H1 (cell line): ENCODE results near the gene KCNA4. TPM values are rescaled to one million over a fixed set of nuclear protein-coding genes. Genes with fewer than 3 reads are reported as not detected.

Experiments
- CTCF ChIA-PET: fragments of 300-600 bp; sonication (Branson Sonifier 250); formaldehyde crosslinking; loops from one replicate; lab custom pipeline; 2021; ENCODE audit not compliant: partially characterized antibody; lab: Charles Lee
- POLR2A ChIA-PET: fragments of 300-600 bp; sonication (Branson Sonifier 250); formaldehyde crosslinking; loops from one replicate; lab custom pipeline; 2021; ENCODE audit warnings: inconsistent platforms; ENCODE audit not compliant: partially characterized antibody; lab: Charles Lee
- DNase-seq, 2 experiments: peaks; one replicate each; pipeline versions ENCODE4 v3.0.0 to v3.0.0-alpha.2; 2010 to 2022; ENCODE audit warnings: low spot score in 2 of 2, low read depth in 1 of 2, mixed read lengths in 1 of 2
- FAIRE-seq: peaks from 2 replicates; lab custom pipeline; 2011; peaks lifted over from hg19 to GRCh38; lab: Jason Lieb, UNC
- H2AFZ ChIP-seq: 2 replicates; pipeline ENCODE4 v1.8.1; 2012; ENCODE audit warnings: low read length, inconsistent platforms
- H2AK5ac ChIP-seq: 2 replicates; pipeline ENCODE4 v1.6.1; 2013; ENCODE audit warnings: low read depth, low read length
- H2BK120ac ChIP-seq: replicated peaks from 2 replicates; pipeline ENCODE3; 2013; ENCODE audit warnings: low read depth, low read length, inconsistent platforms
- H2BK12ac ChIP-seq: 2 replicates; pipeline ENCODE4 v1.6.1; 2013; ENCODE audit warnings: low read depth, low read length
- H2BK15ac ChIP-seq: 2 replicates; pipeline ENCODE4 v1.6.1; 2013; ENCODE audit warnings: low read length
- H2BK20ac ChIP-seq: 2 replicates; pipeline ENCODE4 v1.6.1; 2013; ENCODE audit warnings: low read length
- H2BK5ac ChIP-seq: 2 replicates; pipeline ENCODE4 v1.6.1; 2013; ENCODE audit warnings: low read depth, low read length
- H3K14ac ChIP-seq: 2 replicates; pipeline ENCODE4 v1.6.1; 2013; ENCODE audit warnings: inconsistent platforms; ENCODE audit not compliant: insufficient read length
- H3K18ac ChIP-seq: 2 replicates; pipeline ENCODE4 v1.6.1; 2013; ENCODE audit warnings: low read length; ENCODE audit errors: extremely low read depth
- H3K23ac ChIP-seq: 2 replicates; pipeline ENCODE4 v1.6.1; 2013; ENCODE audit warnings: inconsistent platforms; ENCODE audit not compliant: insufficient read length
- H3K23me2 ChIP-seq: 2 replicates; pipeline ENCODE4 v1.6.1; 2013; ENCODE audit warnings: low read depth, low read length
- H3K27ac ChIP-seq: 2 replicates; pipeline ENCODE4 v1.6.1; 2011; ENCODE audit warnings: low read depth, low read length, inconsistent platforms
- H3K27me3 ChIP-seq, 4 experiments: replicated peaks in 1 of 4; 1 replicate in 1 of 4; 2 replicates in 3 of 4; pipeline versions ENCODE4 v1.6.1 to v1.8.1; 2011 to 2013; ENCODE audit warnings: low read length in 3 of 4, mild to moderate bottlenecking in 3 of 4, inconsistent platforms in 2 of 4, mixed read lengths in 2 of 4, moderate library complexity in 1 of 4; ENCODE audit not compliant: control insufficient read depth in 3 of 4, insufficient read depth in 3 of 4; ENCODE audit errors: extremely low read depth in 1 of 4
- H3K36me3 ChIP-seq, 4 experiments: 2 replicates each; pipeline versions ENCODE4 v1.6.1 to v1.8.1; 2011 to 2013; ENCODE audit warnings: mild to moderate bottlenecking in 4 of 4, low read length in 3 of 4, moderate library complexity in 2 of 4, control low read depth in 1 of 4, inconsistent platforms in 1 of 4; ENCODE audit not compliant: insufficient read depth in 4 of 4, control insufficient read depth in 2 of 4
- H3K4ac ChIP-seq: replicated peaks from 2 replicates; pipeline ENCODE3; 2013; ENCODE audit warnings: low read length, low read depth, mixed read lengths, inconsistent platforms; ENCODE audit not compliant: insufficient read length
- H3K4me1 ChIP-seq, 4 experiments: replicated peaks in 1 of 4; 1 replicate in 1 of 4; 2 replicates in 3 of 4; pipeline versions ENCODE4 v1.6.1 to v1.8.1; 2011 to 2013; ENCODE audit warnings: low read length in 3 of 4, inconsistent platforms in 2 of 4, mixed read lengths in 1 of 4; ENCODE audit not compliant: insufficient read depth in 4 of 4, control insufficient read depth in 3 of 4
- H3K4me2 ChIP-seq, 2 experiments: 2 replicates each; pipeline versions ENCODE4 v1.6.1 to v1.8.1; 2011 to 2013; ENCODE audit warnings: low read depth in 2 of 2, low read length in 2 of 2, control low read depth in 1 of 2, inconsistent platforms in 1 of 2, mild to moderate bottlenecking in 1 of 2; ENCODE audit not compliant: insufficient read depth in 1 of 2
- H3K4me3 ChIP-seq, 4 experiments: fragments of 200-600, 300-600 bp in 1 of 4; sonication (generic), shearing (Covaris generic), sonication (Bioruptor Twin) in 1 of 4; 2 replicates each; pipeline versions ENCODE4 v1.5.1 to v1.8.1; 2011 to 2016; ENCODE audit warnings: low read length in 4 of 4, low read depth in 3 of 4, control low read depth in 2 of 4, inconsistent platforms in 2 of 4, mild to moderate bottlenecking in 2 of 4, mixed read lengths in 1 of 4, moderate library complexity in 1 of 4; ENCODE audit not compliant: insufficient read depth in 2 of 4; ENCODE audit errors: extremely low read depth in 1 of 4
- H3K56ac ChIP-seq: replicated peaks from 2 replicates; pipeline ENCODE3; 2013; ENCODE audit warnings: low read depth, mild to moderate bottlenecking, mixed read lengths, low read length, inconsistent platforms; ENCODE audit not compliant: insufficient read length
- H3K79me1 ChIP-seq: 2 replicates; pipeline ENCODE4 v1.6.1; 2013; ENCODE audit warnings: low read depth, low read length, control low read depth
- H3K79me2 ChIP-seq, 2 experiments: 2 replicates each; pipeline versions ENCODE4 v1.6.1 to v1.8.1; 2012 to 2013; ENCODE audit warnings: low read length in 2 of 2, mild to moderate bottlenecking in 2 of 2, inconsistent platforms in 1 of 2; ENCODE audit not compliant: insufficient read depth in 2 of 2, control insufficient read depth in 1 of 2
- H3K9ac ChIP-seq, 4 experiments: replicated peaks in 1 of 4; 1 replicate in 1 of 4; 2 replicates in 3 of 4; pipeline versions ENCODE4 v1.6.1 to v1.8.1; 2011 to 2013; ENCODE audit warnings: low read depth in 3 of 4, low read length in 3 of 4, control low read depth in 2 of 4, mild to moderate bottlenecking in 2 of 4, moderate library complexity in 2 of 4, inconsistent platforms in 1 of 4; ENCODE audit errors: extremely low read depth in 1 of 4
- H3K9me3 ChIP-seq, 2 experiments: 2 replicates each; pipeline versions ENCODE4 v1.6.1 to v1.8.1; 2012 to 2013; ENCODE audit warnings: mild to moderate bottlenecking in 2 of 2, moderate library complexity in 2 of 2, control low read depth in 1 of 2, inconsistent platforms in 1 of 2, low read depth in 1 of 2, low read length in 1 of 2, mixed read lengths in 1 of 2; ENCODE audit not compliant: insufficient read depth in 2 of 2
- H4K20me1 ChIP-seq, 2 experiments: replicated peaks in 1 of 2; 2 replicates each; pipeline versions ENCODE3 to v1.8.1; 2011 to 2013; ENCODE audit warnings: inconsistent platforms in 2 of 2, low read length in 2 of 2, mild to moderate bottlenecking in 1 of 2; ENCODE audit not compliant: insufficient read depth in 2 of 2, control insufficient read depth in 1 of 2
- H4K5ac ChIP-seq: 2 replicates; pipeline ENCODE4 v1.6.1; 2013; ENCODE audit warnings: low read length, low read depth, mixed read lengths, inconsistent platforms; ENCODE audit not compliant: insufficient read length
- H4K8ac ChIP-seq: 2 replicates; pipeline ENCODE4 v1.8.0; 2013; ENCODE audit warnings: mild to moderate bottlenecking, moderate library complexity, low read length, inconsistent platforms; ENCODE audit not compliant: insufficient read depth; ENCODE audit errors: extremely low read depth
- H4K91ac ChIP-seq: replicated peaks from 2 replicates; pipeline ENCODE3; 2013; ENCODE audit warnings: low read length, mixed read lengths, inconsistent platforms; ENCODE audit not compliant: insufficient read length
- CTBP2 ChIP-seq: IDR thresholded peaks from 2 replicates; pipeline ENCODE4 v1.7.0; 2011; ENCODE audit warnings: borderline replicate concordance, mild to moderate bottlenecking, moderate library complexity, mixed read lengths, low read length; ENCODE audit not compliant: insufficient read depth, insufficient read length
- EP300 ChIP-seq, 2 experiments: IDR thresholded peaks; 1 replicate in 1 of 2; 2 replicates in 1 of 2; pipeline ENCODE4 v1.6.1; 2011 to 2012; ENCODE audit warnings: low read depth in 2 of 2, low read length in 2 of 2, mild to moderate bottlenecking in 2 of 2, borderline replicate concordance in 1 of 2, inconsistent platforms in 1 of 2, moderate library complexity in 1 of 2
- EZH2 ChIP-seq: fragments of 200-600 bp; sonication (generic); IDR thresholded peaks from 2 replicates; pipeline ENCODE4 v1.7.1; 2012; ENCODE audit warnings: low read depth, mild to moderate bottlenecking, moderate library complexity, low read length, inconsistent platforms; ENCODE audit not compliant: severe bottlenecking
- FOSL1 ChIP-seq: IDR thresholded peaks from 2 replicates; pipeline ENCODE4 v1.6.1; 2011; ENCODE audit warnings: mild to moderate bottlenecking, low read depth, low read length, moderate library complexity; ENCODE audit not compliant: insufficient read depth
- GTF2F1 ChIP-seq: IDR thresholded peaks from 2 replicates; pipeline ENCODE4 v1.6.1; 2012; ENCODE audit warnings: low read depth, low read length, improper control_type of control experiment, borderline replicate concordance
- KDM1A ChIP-seq: fragments of 200-600, 300-600 bp; sonication (generic); IDR thresholded peaks from 2 replicates; pipeline ENCODE4 v1.7.1; 2016; ENCODE audit warnings: mild to moderate bottlenecking, low read length, borderline replicate concordance
- KDM4A ChIP-seq: IDR thresholded peaks from one replicate; pipeline ENCODE4 v1.7.1; 2012; ENCODE audit warnings: low read depth, mild to moderate bottlenecking, moderate library complexity, low read length, inconsistent platforms; ENCODE audit not compliant: severe bottlenecking
- MAFK ChIP-seq: IDR thresholded peaks from 2 replicates; pipeline ENCODE4 v1.6.1; 2012; ENCODE audit warnings: low read depth, mild to moderate bottlenecking, improper control_type of control experiment, low read length
- NRF1 ChIP-seq: IDR thresholded peaks from 2 replicates; pipeline ENCODE4 v1.6.1; 2011; ENCODE audit warnings: mild to moderate bottlenecking, low read depth, low read length, improper control_type of control experiment
- POLR2AphosphoS5 ChIP-seq: IDR thresholded peaks from 2 replicates; pipeline ENCODE4 v1.6.1; 2011; ENCODE audit warnings: low read depth, low read length
- POU5F1 ChIP-seq: IDR thresholded peaks from 2 replicates; pipeline ENCODE4 v1.6.1; 2011; ENCODE audit warnings: low read depth, mild to moderate bottlenecking, low read length, moderate library complexity
- RFX5 ChIP-seq: IDR thresholded peaks from 2 replicates; pipeline ENCODE4 v1.6.1; 2011; ENCODE audit warnings: low read depth, low read length, improper control_type of control experiment, borderline replicate concordance
- SIX5 ChIP-seq: IDR thresholded peaks from 2 replicates; pipeline ENCODE4 v1.6.1; 2011; ENCODE audit warnings: mild to moderate bottlenecking, low read depth, low read length
- TEAD4 ChIP-seq: IDR thresholded peaks from 2 replicates; pipeline ENCODE4 v1.6.1; 2012; ENCODE audit warnings: low read depth, low read length, inconsistent platforms, mixed read lengths
- WGBS, 2 experiments: shearing (Covaris generic) in 1 of 2; methylation state at CpG; one replicate each; pipeline versions ENCODE4 v1.1.6 to v1.1.7; 2013 to 2015; ENCODE audit warnings: low lambda C conversion rate in 2 of 2, mixed read lengths in 2 of 2, inconsistent platforms in 1 of 2, low coverage in 1 of 2, missing lambda C conversion rate in 1 of 2; ENCODE audit not compliant: insufficient replicate concordance in 2 of 2, insufficient coverage in 1 of 2, insufficient read length in 1 of 2; ENCODE audit errors: extremely low coverage in 1 of 2, missing lambda C conversion rate in 1 of 2; 5-methylcytosine and 5-hydroxymethylcytosine counted together
- polyA plus RNA-seq, 7 experiments: library from polyadenylated mRNA; depleted of rRNA in 3 of 7; stranded (reverse) in 5 of 7; unstranded in 2 of 7; fragments of >200 nt in 5 of 7; fragments of 200-250 nt in 2 of 7; gene quantifications; 1 replicate in 5 of 7; 2 replicates in 1 of 7; 4 replicates in 1 of 7; pipeline versions ENCODE4 v1.2.1 to v1.2.3, GENCODE V29; 2011 to 2013; ENCODE audit warnings: missing spikeins in 2 of 7, mixed read lengths in 2 of 7
- total RNA-seq: library from RNA; stranded (reverse); fragmentation: NEBNext Ultra II Directional; extraction: Animal tissue kit (Norgen Biotek cat#: 25700); gene quantifications from 2 replicates; pipeline ENCODE4 v1.2.1, GENCODE V29; 2021

KCNA4 gene
- total and polyA plus RNA-seq, 2 of the 8 experiments (the other 6 are each of a cell fraction or from before 2014, with no cell fraction given), result not detected

- Histone ChIP-seq H3K79me2 (no peaks in the 10 kb centered on the region), H2AK5ac (no peak overlapping the region), H3K23me2 (no peaks in the 10 kb centered on the region; the same call in 1 of the 2 replicates), H3K9me3 (no peaks in the 10 kb centered on the region), H2BK15ac (no peak overlapping the region), H2BK5ac (no peak overlapping the region), H3K4me1 (peaks cover 0 to 6% (median 3%) of the 10 kb centered on the region in 4 experiments; a peak in 4 of 7 replicates), H4K20me1 (peaks cover 2 to 5% of the 10 kb centered on the region in 2 experiments), H4K5ac (no peak overlapping the region), H3K27ac (no peak overlapping the region), H3K18ac (no peak overlapping the region), H3K4me3 (no peak overlapping the region), H3K14ac (no peak overlapping the region), H4K8ac (no peak overlapping the region), H2BK120ac (no peak overlapping the region), H2BK12ac (no peak overlapping the region), H4K91ac (no peak overlapping the region), H2AFZ (no peak overlapping the region), H3K9ac (no peak overlapping the region), H3K4ac (no peak overlapping the region), H3K79me1 (no peaks in the 10 kb centered on the region), H2BK20ac (no peak overlapping the region), H3K56ac (no peak overlapping the region), H3K36me3 (no peaks in the 10 kb centered on the region), H3K27me3 (peaks cover 30 to 50% (median 34%) of the 10 kb centered on the region in 4 experiments), H3K4me2 (no peak overlapping the region), H3K23ac (no peak overlapping the region)
- DNase-seq (no peak), FAIRE-seq (no peak)
- WGBS, 2 experiments, result 92% methylated on average over 12 of the region's 15 CpGs; no CpG with 5 or more reads in 1 of the 2 experiments
- CTCF ChIA-PET, result interaction anchor here (1.2 kb wide), 1 partner anchor 33 kb away, joined by 3 read pairs; no protein-coding TSS in a partner anchor
- POLR2A ChIA-PET, result no interaction called here
- no peak for TF ChIP-seq CTBP2
- no peak for TF ChIP-seq KDM1A
- no peak for TF ChIP-seq EP300 (IDR thresholded peaks at IDR 0.05; ENCODE audit: borderline replicate concordance in 1 of 2, low read depth in 2 of 2, low read length in 2 of 2)
- no peak for TF ChIP-seq EZH2
- TF ChIP-seq TEAD4, result no peak
- TF ChIP-seq FOSL1, result no peak
- no peak for TF ChIP-seq GTF2F1
- no peak for TF ChIP-seq POU5F1
- no peak for TF ChIP-seq SIX5
- no peak for TF ChIP-seq KDM4A
- TF ChIP-seq NRF1, result no peak
- TF ChIP-seq RFX5, result no peak
- no peak for TF ChIP-seq MAFK
- no peak for TF ChIP-seq POLR2AphosphoS5
Observed at GRCh38 chr11:30012346-30012745, 4.5 kb downstream of the KCNA4 start.
